Tibial nerve (tissue), 4 donors: ENCODE measurements around the gene SNX30. TPM values are rescaled to one million over a fixed set of nuclear protein-coding genes. Genes with fewer than 3 reads are reported as not detected.

Source experiments
- DNase-seq, 2 donors: peaks; one replicate each; pipeline ENCODE4 v3.0.0-alpha.2; 2019; ENCODE audit warnings: low spot score in 2 of 2
- H3K27ac ChIP-seq, 4 donors: fragments of 200-600 bp; sonication (generic) in 3 of 4; one replicate each; pipeline ENCODE4 v1.5.1; 2017 to 2019; ENCODE audit warnings: mild to moderate bottlenecking in 1 of 4
- H3K27me3 ChIP-seq, 2 donors: fragments of 200-600 bp; sonication (generic) in 1 of 2; one replicate each; pipeline versions ENCODE4 v1.5.1 to v1.6.0; 2017 to 2019
- H3K36me3 ChIP-seq, 3 donors: fragments of 200-600 bp; sonication (generic); one replicate each; pipeline ENCODE4 v1.5.1; 2018 to 2019
- H3K4me1 ChIP-seq, 4 donors: fragments of 200-600 bp; sonication (generic) in 3 of 4; one replicate each; pipeline ENCODE4 v1.5.1; 2017 to 2019
- H3K4me3 ChIP-seq, 4 donors: fragments of 200-600 bp; sonication (generic) in 3 of 4; one replicate each; pipeline ENCODE4 v1.5.1; 2017 to 2019; ENCODE audit warnings: mild to moderate bottlenecking in 1 of 4, moderate library complexity in 1 of 4
- H3K9me3 ChIP-seq, 4 donors: fragments of 200-600 bp; sonication (generic) in 3 of 4; one replicate each; pipeline ENCODE4 v1.5.1; 2017 to 2019
- EP300 ChIP-seq, 2 donors: sonication (generic); formaldehyde crosslinking; IDR thresholded peaks; one replicate each; pipeline ENCODE4 v1.6.1; 2017; ENCODE audit warnings: antibody characterized with exemption in 2 of 2, mild to moderate bottlenecking in 1 of 2
- POLR2A ChIP-seq, 2 donors: fragments of 450-650 bp; IDR thresholded peaks; one replicate each; pipeline ENCODE4 v1.6.1; 2017; ENCODE audit warnings: antibody characterized with exemption in 2 of 2, mild to moderate bottlenecking in 2 of 2, moderate library complexity in 2 of 2
- WGBS, 2 donors: methylation state at CpG; one replicate each; pipeline ENCODE4 v1.1.5; 2018; 5-methylcytosine and 5-hydroxymethylcytosine counted together
- total RNA-seq, 4 donors: library from RNA; depleted of rRNA; stranded (reverse); fragments of >200 nt; gene quantifications; one replicate each; pipeline ENCODE4 v1.1.0, GENCODE V29; 2016
- TF ChIP-seq, protein P1 (sequence below), 5 experiments: fragments of 200-600 bp in 3 of 5; fragments of 450-650 bp in 2 of 5; sonication (generic) in 3 of 5; IDR thresholded peaks; one replicate each; pipeline ENCODE4 v1.5.1; 2016 to 2019; ENCODE audit warnings: antibody characterized with exemption in 5 of 5, mild to moderate bottlenecking in 3 of 5, moderate library complexity in 2 of 5

The SNX30 gene
- total RNA-seq, 4 donors from 2014 or later, result 14.9 to 25.3 (median 17.0) TPM

DNA sequence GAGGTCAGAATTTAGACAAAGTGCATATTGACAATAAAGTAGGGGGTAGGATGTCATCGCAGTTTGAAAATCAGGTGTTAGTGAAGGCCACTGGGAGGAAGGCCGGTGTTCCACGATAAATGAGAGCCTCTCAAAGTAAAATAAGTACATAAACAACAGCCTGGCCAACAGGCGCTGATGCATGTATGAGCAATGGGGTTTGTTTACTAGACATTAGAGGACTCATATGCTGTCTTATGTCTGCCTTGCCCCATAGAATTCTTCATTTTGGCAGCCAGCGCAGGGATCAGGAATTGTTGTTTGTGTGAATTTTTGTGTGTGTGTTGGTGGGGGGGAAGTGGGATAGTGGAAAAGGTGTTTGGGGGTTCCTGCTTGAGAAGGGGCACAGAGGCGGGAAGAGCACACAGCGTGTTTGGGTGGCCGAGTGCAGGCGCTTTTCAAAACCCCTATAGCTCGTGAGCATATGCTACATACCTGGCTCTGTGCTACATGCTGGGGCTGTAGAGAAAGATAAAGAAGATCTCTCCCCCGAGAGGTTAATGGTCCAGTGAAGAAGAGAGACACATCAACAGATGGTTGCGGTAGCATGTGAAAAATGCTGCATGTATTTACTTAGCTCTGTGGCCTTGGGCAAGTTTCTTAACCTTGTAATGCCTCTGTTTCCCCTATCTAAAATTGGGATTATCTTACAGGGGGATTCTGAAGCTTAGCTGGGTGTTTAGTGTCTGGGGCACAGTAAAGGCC lies 11.5 kb downstream of the SNX30 start:
- H3K36me3 ChIP-seq, result peaks cover 0 to 10% (median 0%) of the 10 kb centered on the region in 3 donors
- H3K4me3 ChIP-seq, result no peak overlapping the region
- WGBS, 2 donors, result 86 to 94% methylated on average over 12 of the region's 12 CpGs
- peaks cover 0 to 12% (median 2%) of the 10 kb centered on the region in 4 donors for H3K9me3 ChIP-seq
- peaks cover 0 to 16% (median 0%) of the 10 kb centered on the region in 4 donors for H3K4me1 ChIP-seq
- no peak for TF ChIP-seq EP300 (IDR thresholded peaks at IDR 0.05)
- TF ChIP-seq, protein P1, sequence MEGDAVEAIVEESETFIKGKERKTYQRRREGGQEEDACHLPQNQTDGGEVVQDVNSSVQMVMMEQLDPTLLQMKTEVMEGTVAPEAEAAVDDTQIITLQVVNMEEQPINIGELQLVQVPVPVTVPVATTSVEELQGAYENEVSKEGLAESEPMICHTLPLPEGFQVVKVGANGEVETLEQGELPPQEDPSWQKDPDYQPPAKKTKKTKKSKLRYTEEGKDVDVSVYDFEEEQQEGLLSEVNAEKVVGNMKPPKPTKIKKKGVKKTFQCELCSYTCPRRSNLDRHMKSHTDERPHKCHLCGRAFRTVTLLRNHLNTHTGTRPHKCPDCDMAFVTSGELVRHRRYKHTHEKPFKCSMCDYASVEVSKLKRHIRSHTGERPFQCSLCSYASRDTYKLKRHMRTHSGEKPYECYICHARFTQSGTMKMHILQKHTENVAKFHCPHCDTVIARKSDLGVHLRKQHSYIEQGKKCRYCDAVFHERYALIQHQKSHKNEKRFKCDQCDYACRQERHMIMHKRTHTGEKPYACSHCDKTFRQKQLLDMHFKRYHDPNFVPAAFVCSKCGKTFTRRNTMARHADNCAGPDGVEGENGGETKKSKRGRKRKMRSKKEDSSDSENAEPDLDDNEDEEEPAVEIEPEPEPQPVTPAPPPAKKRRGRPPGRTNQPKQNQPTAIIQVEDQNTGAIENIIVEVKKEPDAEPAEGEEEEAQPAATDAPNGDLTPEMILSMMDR (IDR thresholded peaks at IDR 0.05), result no peak
- no peak for TF ChIP-seq POLR2A (IDR thresholded peaks at IDR 0.05)
- H3K27me3 ChIP-seq, result no peaks in the 10 kb centered on the region
- no peak overlapping the region for H3K27ac ChIP-seq
- no peak for DNase-seq

DNA sequence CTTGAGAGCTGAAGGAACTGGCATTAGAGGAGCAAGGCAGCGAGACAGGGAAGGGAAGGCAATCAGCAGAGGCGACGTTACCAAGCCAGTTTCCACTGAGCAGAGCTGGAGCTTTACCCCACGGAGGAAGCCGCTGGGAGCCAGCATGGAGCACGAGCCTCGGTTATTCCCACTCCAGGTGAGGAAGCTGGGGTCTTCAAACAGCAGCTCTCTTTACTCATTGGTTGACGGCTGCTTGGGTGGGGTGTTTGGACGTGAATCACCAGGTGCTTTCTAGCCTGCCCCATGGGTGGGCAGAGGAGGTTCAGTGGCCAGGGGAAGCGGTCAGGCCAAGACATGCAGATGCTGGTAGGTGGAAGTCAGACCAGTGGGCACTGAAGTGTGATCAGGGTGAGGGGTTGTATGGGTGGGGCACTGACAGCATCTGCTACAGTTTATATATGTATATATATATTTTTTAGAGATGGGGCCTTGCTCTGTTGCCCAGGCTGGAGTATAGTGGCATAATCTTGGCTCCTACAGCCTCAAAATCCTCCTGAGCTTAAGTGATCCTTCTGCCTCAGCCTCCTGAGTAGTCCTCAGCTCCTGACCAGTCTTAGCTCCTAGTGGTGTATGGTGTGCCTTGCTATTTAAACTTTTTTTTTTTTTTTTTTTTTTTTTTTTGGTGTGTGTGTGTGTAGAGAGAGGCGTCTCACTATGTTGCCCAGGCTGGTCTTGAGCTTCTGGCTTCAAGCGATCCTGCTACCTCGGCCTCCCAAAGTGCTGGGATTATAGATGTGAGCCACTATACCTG lies 12.4 kb downstream of the SNX30 start:
- H3K4me1 ChIP-seq, result peaks cover 0 to 16% (median 0%) of the 10 kb centered on the region in 4 donors
- no peak for DNase-seq
- 92 to 93% methylated on average over 10 to 13 of the region's 13 CpGs for WGBS, 2 donors
- H3K36me3 ChIP-seq, result peaks cover 0 to 12% (median 0%) of the 10 kb centered on the region in 3 donors
- peaks cover 0 to 12% (median 2%) of the 10 kb centered on the region in 4 donors for H3K9me3 ChIP-seq
- no peaks in the 10 kb centered on the region for H3K27me3 ChIP-seq
- no peak overlapping the region for H3K27ac ChIP-seq
- TF ChIP-seq EP300 (IDR thresholded peaks at IDR 0.05) (no peak), POLR2A (IDR thresholded peaks at IDR 0.05) (no peak)
- TF ChIP-seq, protein P1 (IDR thresholded peaks at IDR 0.05), result no peak
- no peak overlapping the region for H3K4me3 ChIP-seq

DNA sequence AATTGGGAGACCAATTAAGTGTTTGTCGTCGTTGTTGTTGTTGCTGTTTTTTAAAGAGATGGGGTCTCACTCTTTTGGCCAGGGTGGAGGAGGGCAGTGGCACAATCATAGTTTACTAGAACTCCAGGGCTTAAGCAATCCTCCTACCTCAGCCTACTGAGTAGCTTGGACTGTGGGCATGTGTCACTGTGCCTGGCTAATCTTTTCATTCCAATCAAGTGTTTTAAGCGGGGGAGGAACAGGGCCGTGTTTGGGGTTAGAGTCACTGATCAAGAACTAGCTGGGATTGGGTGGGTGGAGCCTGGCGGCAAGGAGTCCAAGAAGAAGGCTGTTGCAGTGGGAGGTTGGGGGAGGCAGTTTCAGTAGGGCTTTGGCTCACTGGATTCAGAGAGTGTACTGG lies 13.8 kb downstream of the SNX30 start:
- Histone ChIP-seq H3K27me3 (no peaks in the 10 kb centered on the region), H3K4me3 (no peak overlapping the region), H3K9me3 (peaks cover 0 to 12% (median 2%) of the 10 kb centered on the region in 4 donors), H3K36me3 (peaks cover 0 to 7% (median 0%) of the 10 kb centered on the region in 3 donors), H3K27ac (no peak overlapping the region), H3K4me1 (peaks cover 0 to 16% (median 0%) of the 10 kb centered on the region in 4 donors)
- DNase-seq, result no peak
- TF ChIP-seq, protein P1 (IDR thresholded peaks at IDR 0.05), result no peak
- WGBS, 2 donors, result 72 to 75% methylated on average over 5 of the region's 5 CpGs

DNA sequence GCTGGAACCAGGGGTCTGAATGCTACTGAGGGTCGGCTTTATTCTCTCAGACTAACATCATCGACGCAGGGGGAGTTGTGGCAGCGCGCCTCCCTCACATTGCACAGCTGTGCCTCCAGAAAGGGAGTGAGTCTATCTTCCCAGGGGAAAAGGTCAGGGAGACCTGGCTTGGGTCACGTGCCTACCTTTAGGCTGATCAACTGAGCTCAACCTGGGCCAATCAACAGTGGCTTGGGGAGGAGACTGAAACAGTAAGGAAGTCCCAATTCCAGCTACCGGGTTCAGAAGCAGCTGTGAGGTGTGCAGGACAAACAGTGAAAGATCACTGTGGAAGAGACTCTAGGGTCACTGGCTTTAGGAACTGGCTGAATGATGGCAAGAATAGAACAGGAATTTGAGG lies 14.3 kb downstream of the SNX30 start:
- no peaks in the 10 kb centered on the region for H3K27me3 ChIP-seq
- H3K36me3 ChIP-seq, result peaks cover 0 to 7% (median 0%) of the 10 kb centered on the region in 3 donors
- peaks cover 0 to 16% (median 0%) of the 10 kb centered on the region in 4 donors for H3K4me1 ChIP-seq
- no peak overlapping the region for H3K27ac ChIP-seq
- no peak overlapping the region for H3K4me3 ChIP-seq
- WGBS, 2 donors, result 67 to 70% methylated on average over 7 of the region's 7 CpGs
- TF ChIP-seq EP300 (IDR thresholded peaks at IDR 0.05), result no peak
- TF ChIP-seq, protein P1 (IDR thresholded peaks at IDR 0.05), result no peak
- no peak for TF ChIP-seq POLR2A (IDR thresholded peaks at IDR 0.05)
- peaks cover 0 to 12% (median 2%) of the 10 kb centered on the region in 4 donors for H3K9me3 ChIP-seq
- DNase-seq, result no peak

DNA sequence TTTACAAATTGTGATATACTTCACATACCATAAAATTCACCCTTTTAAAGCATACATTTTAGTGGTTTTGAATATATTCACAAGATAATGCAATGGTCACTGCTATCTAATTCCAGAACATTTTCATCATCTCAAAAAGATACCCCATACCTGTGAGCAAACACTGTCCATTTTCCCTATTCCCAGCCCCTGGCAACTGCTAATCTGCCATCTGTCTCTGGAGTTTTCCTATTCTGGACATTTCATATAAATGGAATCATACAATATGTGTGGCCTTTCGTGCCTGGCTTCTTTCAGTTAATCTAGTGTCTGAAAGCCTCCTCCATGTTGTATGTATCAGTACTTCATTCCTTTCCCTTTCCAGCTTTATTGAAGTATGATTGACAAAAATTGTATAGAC lies 14.7 kb downstream of the SNX30 start:
- Histone ChIP-seq H3K4me1 (peaks cover 0 to 16% (median 0%) of the 10 kb centered on the region in 4 donors), H3K27ac (no peak overlapping the region), H3K27me3 (no peaks in the 10 kb centered on the region), H3K36me3 (peaks cover 0 to 7% (median 0%) of the 10 kb centered on the region in 3 donors), H3K9me3 (peaks cover 0 to 12% (median 2%) of the 10 kb centered on the region in 4 donors), H3K4me3 (no peak overlapping the region)
- 92 to 93% methylated on average over 1 of the region's 1 CpG for WGBS, 2 donors
- TF ChIP-seq POLR2A (IDR thresholded peaks at IDR 0.05) (no peak), EP300 (IDR thresholded peaks at IDR 0.05) (no peak)
- TF ChIP-seq, protein P1 (IDR thresholded peaks at IDR 0.05), result no peak
- no peak for DNase-seq
